Epithelial cell of proximal tubule (primary cell): ENCODE measurements around the gene BABAM2. TPM values are rescaled to one million over a fixed set of nuclear protein-coding genes. Genes with fewer than 3 reads are reported as not detected.
A peak's percentile ranks its signal among the peaks of the same experiment; 100 is the strongest.

ENCODE experiments used
- DNase-seq: peaks from one replicate; pipeline ENCODE4 v3.0.0-alpha.2; 2011; ENCODE audit warnings: low read depth
- H3K4me3 ChIP-seq: 2 replicates; pipeline ENCODE4 v1.5.1; 2011; ENCODE audit warnings: low read depth, mild to moderate bottlenecking, low read length
- total RNA-seq: library from RNA; depleted of rRNA; stranded (reverse); fragments of >200 nt; gene quantifications from 2 replicates; pipeline ENCODE4 v1.2.3, GENCODE V29; 2015
- TF ChIP-seq, protein P1 (sequence below): conservative IDR thresholded peaks from 2 replicates; pipeline ENCODE4 v1.5.1; 2012; ENCODE audit warnings: low read depth, mild to moderate bottlenecking, low read length

BABAM2 gene
- total RNA-seq, 1 donor from 2014 or later, result 23.6 TPM

DNA sequence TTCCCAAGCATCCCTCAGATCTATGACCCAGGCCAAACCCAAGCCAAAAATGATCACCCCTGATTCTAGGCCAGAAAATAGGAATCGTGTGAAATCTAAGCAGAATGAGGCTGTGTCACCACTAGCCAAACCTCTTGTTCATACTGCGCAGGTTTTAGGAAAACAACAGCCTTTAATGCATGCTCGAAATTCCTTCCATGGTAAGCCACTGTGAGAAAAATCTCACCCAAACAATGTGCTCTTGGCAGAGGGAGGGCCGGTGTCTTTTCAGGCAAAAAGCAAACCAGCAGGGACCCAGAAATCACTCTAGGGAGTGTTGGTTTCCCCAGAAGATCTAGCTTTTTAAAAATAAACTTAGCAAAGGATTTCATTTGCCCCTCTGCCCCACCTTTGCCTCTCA, 430.9 kb downstream of the BABAM2 start:
- DNase-seq, result no peak
- TF ChIP-seq, protein P1, sequence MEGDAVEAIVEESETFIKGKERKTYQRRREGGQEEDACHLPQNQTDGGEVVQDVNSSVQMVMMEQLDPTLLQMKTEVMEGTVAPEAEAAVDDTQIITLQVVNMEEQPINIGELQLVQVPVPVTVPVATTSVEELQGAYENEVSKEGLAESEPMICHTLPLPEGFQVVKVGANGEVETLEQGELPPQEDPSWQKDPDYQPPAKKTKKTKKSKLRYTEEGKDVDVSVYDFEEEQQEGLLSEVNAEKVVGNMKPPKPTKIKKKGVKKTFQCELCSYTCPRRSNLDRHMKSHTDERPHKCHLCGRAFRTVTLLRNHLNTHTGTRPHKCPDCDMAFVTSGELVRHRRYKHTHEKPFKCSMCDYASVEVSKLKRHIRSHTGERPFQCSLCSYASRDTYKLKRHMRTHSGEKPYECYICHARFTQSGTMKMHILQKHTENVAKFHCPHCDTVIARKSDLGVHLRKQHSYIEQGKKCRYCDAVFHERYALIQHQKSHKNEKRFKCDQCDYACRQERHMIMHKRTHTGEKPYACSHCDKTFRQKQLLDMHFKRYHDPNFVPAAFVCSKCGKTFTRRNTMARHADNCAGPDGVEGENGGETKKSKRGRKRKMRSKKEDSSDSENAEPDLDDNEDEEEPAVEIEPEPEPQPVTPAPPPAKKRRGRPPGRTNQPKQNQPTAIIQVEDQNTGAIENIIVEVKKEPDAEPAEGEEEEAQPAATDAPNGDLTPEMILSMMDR, result no peak
- no peak overlapping the region for H3K4me3 ChIP-seq

DNA sequence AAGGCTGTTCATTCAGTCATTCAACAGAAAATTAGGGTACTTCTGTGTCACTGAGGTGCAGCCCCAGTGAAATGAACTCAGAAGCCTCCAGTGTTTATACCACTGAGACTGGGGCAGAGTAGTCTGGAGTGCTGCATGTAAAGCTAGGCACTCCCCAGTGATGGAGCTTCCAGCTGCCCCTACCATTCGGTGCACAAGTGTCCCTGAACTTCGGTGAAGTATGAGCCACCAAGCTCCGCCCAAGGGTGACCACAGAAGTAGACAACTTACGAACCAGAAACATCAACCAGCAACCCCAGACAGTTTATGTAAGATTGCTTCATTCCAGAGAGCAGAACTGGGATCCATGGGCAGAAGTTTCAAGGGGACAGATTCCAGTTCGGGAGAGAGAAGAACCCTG, 431.5 kb downstream of the BABAM2 start:
- TF ChIP-seq, protein P1, result no peak
- no peak for DNase-seq
- no peak overlapping the region for H3K4me3 ChIP-seq

DNA sequence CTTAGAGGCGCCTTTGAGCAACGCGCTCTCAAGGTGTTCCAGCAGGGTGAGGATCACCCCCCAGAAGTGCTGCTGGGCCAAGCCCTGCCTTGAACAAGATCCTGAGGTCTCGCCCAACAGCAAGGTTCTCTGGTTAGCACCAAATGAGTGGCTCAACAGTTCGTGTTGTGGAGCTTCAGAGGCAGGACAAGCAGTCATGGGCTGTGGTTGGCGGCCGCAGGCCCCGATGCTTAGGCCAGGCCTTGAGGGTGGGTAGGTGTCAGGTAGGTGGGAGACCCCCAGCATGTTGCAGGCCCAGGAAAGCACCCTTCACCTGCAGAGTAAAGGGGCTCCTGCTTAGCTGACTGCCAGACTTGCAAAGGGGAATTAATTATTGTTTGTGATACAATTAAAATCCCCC, 431.9 kb downstream of the BABAM2 start:
- H3K4me3 ChIP-seq, result no peak overlapping the region
- TF ChIP-seq, protein P1, result no peak
- no peak for DNase-seq

DNA sequence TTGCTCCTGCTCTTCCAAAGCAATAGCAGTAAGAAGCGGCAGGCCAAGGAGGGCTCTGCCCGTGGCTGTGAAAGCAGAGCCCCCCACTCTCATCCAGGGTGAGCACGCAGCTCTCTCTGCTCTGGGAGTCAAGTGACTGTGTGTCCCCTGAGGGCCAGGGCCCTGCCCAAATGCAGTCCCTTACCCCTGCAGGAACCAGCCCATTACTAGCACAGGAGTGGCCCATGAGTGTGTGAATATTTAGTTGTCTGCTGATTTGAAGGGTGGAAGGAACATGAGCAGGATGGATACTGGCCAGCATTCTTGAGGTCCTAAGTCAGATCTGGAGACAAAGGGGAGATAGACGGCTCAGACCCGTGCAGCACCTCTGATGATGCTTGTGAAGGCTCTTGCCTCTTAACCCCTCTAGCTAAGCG, 432.5 kb downstream of the BABAM2 start:
- no peak for DNase-seq
- TF ChIP-seq, protein P1, result no peak

DNA sequence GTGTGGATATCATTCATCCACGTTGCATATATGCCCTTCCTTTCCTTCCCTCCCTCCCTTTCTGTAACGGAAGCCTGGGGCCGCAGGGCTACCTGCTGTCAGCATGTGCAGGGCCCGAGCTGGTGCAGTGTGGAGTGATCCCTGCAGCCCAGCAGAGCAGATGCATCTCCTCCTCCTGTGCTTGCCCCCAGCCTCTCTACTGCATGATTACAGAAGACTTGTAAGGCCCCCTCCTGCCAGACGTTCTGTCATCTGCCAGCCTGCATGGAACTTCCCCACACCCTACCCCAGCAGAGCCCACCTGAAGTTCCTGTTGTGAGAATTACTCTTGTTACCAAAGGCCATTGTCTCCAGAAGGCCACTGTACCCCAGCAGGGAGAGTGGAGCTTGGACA, 434.6 kb downstream of the BABAM2 start:
- TF ChIP-seq, protein P1, result no peak
- no peak for DNase-seq
- no peak overlapping the region for H3K4me3 ChIP-seq

More for the DNA sequence above, 432.5 kb downstream of the BABAM2 start:
- H3K4me3 ChIP-seq, result no peak overlapping the region

DNA sequence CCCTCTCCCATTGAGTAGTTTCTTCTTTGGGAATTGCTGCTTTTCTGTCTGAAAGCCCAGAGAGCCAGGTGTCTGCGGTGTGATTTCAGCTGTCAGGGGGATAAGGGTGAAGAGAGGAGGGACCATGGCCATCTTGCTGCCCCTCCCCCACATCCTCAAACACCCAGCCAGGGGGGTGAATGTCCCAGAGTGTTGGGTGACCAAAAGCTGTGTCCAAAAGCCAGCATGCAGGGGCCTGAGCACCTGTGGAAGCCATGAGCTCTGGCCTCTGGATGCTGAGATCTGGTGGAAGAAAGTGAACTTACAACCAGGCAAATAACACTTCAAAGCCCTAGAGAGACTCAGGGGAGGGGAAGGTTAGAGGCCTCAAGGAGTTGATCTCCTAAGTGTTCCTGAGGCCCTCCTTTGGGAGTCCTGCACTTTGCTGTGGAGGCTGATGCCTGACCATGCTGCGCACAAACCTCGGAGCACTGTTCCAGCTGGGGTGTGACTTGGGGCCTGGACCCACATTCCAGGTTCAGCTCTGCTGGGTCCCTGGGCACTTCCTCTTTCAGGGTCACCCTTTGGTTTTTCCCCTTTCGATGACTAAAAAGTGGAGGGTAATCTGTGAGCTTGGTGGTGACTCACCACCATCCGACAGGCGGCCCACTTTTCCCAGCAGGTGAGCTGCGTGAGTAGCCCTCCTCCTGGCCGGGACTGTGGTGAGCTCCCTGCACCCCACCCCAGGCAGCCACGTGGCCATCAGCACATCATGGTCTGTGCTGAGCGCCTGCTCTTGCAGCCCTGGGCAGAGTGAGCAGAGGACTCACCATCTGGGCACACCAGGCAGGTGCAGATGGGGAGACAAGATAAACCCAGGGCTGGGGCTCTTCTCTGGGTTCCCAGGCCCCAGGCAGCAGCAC, 435.3 kb downstream of the BABAM2 start:
- TF ChIP-seq, protein P1, result no peak
- H3K4me3 ChIP-seq, result no peak overlapping the region
- DNase-seq, result peak; percentile 55

DNA sequence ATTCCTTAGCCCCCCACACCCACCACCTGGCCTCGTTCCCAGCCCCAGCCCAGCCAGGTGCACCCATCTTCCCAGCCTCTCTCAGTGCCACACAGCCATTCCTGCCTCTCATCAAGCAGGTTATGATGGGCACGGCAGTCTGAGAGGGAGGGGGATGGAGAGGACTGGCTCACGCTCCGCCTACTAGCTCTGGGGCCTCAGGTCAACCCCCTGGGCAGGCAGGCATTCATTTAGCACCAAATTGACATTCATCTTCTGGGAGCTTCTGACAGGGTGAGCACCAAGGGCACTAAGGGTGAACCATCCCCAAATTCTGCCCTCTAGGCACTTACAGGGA, 435.9 kb downstream of the BABAM2 start:
- no peak overlapping the region for H3K4me3 ChIP-seq
- TF ChIP-seq, protein P1, result no peak
- DNase-seq, result no peak
